ENCODE measurements around the gene THADA.

DNA sequence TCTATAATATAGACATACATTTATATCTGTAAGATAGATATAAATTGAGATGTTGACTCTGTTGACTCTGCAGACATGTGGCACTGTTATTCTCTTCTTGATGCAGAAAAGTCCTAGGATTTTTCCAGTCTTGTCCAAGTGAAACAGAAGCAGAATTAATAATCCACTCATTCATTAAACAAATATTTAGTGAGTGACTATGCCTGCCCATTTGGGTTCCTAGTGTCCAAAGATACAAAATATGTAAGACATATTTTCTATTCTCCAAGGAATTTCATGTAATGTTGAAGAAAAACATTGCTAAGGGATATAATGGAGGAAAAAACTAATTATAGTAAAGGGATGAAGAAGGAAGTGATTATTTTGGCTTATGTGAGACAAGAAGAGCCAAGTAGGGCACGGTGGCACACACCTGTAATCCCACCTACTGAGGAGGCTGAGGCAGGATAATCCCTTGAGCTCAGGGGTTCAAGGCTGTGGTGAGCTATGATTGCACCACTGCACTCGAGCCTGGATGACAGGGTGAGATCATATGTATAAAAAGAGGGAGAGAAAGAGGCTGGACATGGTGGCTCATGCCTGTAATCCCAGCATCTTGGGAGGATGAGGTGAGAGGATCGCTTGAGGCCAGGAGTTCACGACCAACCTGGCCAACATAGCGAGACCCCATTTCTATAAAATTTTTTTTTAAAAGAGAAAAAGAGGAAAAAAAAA, 21.3 kb upstream of the THADA start:
- TF ChIP-seq, protein P1, sequence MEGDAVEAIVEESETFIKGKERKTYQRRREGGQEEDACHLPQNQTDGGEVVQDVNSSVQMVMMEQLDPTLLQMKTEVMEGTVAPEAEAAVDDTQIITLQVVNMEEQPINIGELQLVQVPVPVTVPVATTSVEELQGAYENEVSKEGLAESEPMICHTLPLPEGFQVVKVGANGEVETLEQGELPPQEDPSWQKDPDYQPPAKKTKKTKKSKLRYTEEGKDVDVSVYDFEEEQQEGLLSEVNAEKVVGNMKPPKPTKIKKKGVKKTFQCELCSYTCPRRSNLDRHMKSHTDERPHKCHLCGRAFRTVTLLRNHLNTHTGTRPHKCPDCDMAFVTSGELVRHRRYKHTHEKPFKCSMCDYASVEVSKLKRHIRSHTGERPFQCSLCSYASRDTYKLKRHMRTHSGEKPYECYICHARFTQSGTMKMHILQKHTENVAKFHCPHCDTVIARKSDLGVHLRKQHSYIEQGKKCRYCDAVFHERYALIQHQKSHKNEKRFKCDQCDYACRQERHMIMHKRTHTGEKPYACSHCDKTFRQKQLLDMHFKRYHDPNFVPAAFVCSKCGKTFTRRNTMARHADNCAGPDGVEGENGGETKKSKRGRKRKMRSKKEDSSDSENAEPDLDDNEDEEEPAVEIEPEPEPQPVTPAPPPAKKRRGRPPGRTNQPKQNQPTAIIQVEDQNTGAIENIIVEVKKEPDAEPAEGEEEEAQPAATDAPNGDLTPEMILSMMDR (IDR thresholded peaks at IDR 0.05) = no peak
- no peak for TF ChIP-seq EP300 (IDR thresholded peaks at IDR 0.05)

All from upper lobe of left lung (tissue), 4 donors.